HFF-Myc (cell line): Measurements from ENCODE around the gene PDE6B.

Source experiments
- DNase-seq: peaks from one replicate; pipeline ENCODE4 v3.0.0-alpha.2; 2011; ENCODE audit warnings: low read depth; ENCODE audit errors: extremely low read depth
- H3K4me3 ChIP-seq: replicated peaks from 2 replicates; pipeline ENCODE4 v1.5.1; 2011; ENCODE audit warnings: low read depth, mild to moderate bottlenecking, control low read depth, low read length
- TF ChIP-seq, protein P1 (sequence below): IDR thresholded peaks from 2 replicates; pipeline ENCODE4 v1.5.1; 2012; ENCODE audit warnings: mild to moderate bottlenecking, low read depth, low read length, control low read depth; ENCODE audit errors: missing control alignments

The PDE6B gene

DNA sequence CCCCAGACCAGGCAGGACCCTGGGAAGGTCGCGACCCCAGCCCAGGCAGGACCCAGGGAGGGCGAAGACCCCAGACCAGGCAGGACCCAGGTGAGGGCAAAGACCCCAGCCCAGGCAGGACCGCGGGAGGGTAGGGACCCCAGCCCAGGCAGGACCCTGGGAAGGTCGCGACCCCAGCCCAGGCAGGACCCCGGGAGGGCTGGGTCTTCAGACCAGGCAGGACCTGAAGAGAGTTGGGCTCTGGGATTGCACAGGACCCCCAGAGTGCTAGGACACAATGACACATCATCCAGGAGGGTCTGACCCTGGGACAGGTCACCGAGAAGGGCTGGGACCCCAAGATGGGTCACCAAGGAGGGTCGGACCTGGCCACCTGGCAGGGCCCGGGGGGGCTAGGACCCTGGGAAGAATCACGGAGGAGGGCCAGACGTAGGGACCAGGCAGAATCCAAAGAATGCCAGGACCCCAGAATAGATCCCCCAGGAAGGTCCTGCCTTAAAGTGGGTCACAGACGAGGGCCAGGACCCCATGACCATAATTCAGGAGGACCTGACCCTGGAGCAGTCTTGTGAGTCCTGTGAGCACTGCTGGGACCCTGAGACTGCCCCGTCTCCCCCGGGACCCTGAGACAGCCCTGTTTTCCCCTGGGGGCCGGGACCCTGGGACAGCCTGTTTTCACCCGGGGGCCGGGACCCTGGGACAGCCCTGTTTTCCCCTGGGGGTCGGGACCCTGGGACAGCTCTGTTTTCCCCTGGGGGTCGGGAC, 81.6 kb downstream of the PDE6B start:
- TF ChIP-seq, protein P1, sequence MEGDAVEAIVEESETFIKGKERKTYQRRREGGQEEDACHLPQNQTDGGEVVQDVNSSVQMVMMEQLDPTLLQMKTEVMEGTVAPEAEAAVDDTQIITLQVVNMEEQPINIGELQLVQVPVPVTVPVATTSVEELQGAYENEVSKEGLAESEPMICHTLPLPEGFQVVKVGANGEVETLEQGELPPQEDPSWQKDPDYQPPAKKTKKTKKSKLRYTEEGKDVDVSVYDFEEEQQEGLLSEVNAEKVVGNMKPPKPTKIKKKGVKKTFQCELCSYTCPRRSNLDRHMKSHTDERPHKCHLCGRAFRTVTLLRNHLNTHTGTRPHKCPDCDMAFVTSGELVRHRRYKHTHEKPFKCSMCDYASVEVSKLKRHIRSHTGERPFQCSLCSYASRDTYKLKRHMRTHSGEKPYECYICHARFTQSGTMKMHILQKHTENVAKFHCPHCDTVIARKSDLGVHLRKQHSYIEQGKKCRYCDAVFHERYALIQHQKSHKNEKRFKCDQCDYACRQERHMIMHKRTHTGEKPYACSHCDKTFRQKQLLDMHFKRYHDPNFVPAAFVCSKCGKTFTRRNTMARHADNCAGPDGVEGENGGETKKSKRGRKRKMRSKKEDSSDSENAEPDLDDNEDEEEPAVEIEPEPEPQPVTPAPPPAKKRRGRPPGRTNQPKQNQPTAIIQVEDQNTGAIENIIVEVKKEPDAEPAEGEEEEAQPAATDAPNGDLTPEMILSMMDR: no peak
- DNase-seq: no peak
- H3K4me3 ChIP-seq: peak overlapping the region; percentile 95

- DNase-seq: no peak
- TF ChIP-seq, protein P1: no peak
- peak overlapping the region; percentile 19; the same call in 1 of the 2 replicates for H3K4me3 ChIP-seq
Observed at GRCh38 chr4:707929-708630, 82.7 kb downstream of the PDE6B start.

DNA sequence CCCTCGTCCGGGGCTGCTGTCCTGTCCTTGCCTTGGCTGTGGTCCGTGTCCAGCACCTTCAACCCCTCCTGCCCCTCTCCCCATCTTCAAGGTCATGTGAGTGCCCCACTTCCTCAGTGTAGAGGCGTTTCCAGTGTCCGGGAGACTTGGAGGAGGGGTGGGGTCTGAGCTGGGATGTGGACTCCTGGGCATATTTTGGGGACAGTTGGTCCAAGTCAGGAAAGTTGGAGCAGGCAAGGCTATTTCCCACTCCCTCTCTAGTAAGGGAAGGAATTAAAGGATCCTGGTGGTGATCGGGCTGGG, 83.2 kb downstream of the PDE6B start:
- 0 out of 2 replicates have a peak overlapping the region, but pooled peaks have one; percentile 19 for H3K4me3 ChIP-seq
- TF ChIP-seq, protein P1: no peak
- DNase-seq: no peak

GRCh38 chr4:709348-709747, 84.0 kb downstream of the PDE6B start:
- no peak overlapping the region for H3K4me3 ChIP-seq
- TF ChIP-seq, protein P1: no peak
- no peak for DNase-seq

DNA sequence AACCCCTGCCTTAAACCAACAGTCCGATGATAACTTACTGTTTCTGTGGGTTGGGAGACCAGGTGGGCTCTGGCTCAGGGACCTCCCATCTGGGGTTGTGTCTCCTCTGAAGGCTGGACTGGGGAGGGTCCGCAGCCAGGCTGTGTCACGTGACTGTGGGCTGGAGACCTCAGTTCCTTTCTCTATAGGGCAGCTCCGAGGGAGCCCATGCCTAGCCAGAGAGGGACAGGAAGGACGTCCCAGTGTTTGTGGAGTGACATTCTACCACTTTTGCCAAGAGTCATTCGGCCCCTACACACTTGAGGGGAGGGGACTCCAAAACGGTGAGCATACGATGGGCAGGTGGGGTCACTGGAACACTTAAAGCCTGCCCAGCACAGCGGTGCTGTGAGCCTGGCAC, 84.7 kb downstream of the PDE6B start:
- DNase-seq: no peak
- TF ChIP-seq, protein P1: no peak
- no peak overlapping the region for H3K4me3 ChIP-seq

DNA sequence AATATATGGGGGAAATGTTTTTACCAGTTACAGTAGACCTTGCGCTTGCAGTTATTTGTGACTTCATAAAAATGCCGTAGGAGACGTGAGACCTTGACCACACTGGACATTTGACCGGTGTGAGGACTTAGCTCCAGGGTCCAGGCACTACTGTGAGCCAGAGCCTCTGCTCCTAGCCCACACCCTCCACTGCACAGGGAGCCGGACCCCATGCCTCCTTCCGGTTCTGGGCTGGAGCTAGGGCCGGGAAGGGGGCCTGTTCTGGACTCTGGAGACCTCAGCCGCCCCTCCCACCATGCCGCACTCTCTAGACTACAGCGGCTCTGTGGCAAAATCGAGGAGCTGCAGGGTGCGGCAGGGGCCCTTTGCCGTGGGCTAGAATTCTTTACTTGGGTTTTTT, 85.5 kb downstream of the PDE6B start:
- H3K4me3 ChIP-seq: no peak overlapping the region
- DNase-seq: no peak
- TF ChIP-seq, protein P1: no peak

DNA sequence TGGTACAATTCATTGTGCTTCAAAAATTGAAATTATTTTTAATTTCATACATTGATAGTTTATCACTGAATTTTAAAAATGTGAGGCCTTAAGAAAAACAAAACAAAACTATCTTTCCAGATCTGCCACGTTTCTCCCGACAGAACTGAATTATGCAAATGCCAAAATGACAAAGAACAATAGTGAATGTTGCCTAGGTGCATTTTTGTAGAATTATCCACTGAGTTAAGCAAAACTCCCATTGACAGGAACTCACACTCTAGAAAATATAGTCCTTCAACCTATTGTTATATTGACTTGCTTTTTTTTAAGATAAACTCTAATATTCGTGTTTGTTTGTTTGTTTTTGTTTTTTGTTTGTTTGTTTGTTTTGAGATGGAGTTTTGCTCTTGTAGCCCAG, 86.7 kb downstream of the PDE6B start:
- H3K4me3 ChIP-seq: no peak overlapping the region
- DNase-seq: no peak
- TF ChIP-seq, protein P1: no peak
